GF-D8 (cell line): ENCODE data around the gene OVOL1.
"Not testable (repeated sequence)": the region's sequence is repeated elsewhere in the genome, so short reads cannot be mapped to it uniquely, and the experiment has no call there.

Source experiments
- DNase-seq: peaks from one replicate; lab custom pipeline; 2025; lab: John Stamatoyannopoulos, UW

OVOL1 gene

DNA sequence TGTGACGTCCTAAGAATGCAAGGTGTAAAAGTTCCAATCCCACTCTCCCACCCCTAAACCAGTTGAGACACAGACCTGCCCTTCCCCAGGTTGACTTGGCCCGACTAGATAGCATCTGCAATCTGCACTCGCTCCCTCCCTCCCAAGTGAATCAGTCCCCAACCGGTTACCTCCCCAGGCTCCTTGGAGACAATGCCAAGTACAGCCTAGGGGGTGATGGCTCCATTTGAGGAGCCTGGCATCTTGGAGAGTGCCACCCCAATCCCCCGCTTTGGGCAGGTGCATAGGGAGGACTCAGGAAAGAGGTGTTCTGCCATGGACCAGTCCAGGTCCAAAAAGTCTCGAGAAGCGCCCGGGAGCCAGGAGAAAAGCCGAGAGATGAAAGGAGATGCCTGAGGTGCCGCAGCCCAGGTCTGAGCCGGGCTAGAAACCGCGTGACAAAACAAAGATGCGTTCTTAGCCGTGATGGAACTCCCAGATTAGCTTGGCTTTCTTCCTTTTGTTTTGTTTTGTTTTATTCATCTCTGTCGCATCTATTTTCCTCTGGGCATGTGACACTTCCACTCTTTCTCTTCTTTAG lies 28.2 kb downstream of the OVOL1 start:
- DNase-seq, result no peak

DNA sequence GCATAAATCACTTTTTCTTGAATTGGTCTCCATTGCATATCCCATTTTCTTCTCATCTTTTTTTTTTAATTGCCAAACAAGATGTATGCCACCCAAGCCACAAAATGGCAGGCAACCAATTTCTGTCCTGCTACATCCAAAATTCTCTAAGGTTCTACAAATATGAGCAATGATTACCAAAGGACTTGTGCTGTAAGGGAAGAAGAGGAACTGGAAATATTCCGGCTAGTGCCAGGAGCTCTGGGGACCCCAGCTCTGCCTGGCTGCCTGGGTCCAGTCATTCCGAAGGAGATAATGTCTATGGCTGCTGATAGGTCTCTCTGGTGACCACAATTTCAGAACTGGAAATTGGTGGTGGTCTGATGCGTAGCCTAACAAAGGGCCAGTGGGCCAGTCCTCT lies 29.8 kb downstream of the OVOL1 start:
- DNase-seq, result no peak

DNA sequence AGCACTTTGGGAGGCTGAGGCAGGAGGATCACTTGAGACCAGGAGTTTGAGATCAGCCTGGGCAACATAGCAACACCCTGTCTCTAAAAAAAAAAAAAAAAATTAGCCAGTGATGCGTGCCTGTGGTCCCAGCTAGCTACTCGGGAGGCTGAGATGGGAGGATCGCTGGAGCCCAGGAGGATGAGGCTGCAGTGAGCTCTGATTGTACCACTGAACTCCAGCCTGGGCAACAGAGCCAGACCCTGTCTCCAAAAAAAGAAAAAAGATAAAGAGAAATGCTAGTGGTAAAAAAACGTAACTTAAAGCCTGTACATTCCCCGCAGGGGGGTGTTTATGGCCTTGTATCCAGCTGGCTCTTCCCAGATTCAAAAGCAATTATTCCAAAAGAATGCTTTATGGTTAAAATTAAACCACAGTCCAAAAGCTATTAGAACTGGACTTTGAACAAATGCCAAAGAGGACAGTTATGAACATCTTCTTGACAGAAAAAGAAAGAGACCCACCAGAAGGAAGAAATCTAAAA lies 30.5 kb downstream of the OVOL1 start:
- no peak for DNase-seq

DNA sequence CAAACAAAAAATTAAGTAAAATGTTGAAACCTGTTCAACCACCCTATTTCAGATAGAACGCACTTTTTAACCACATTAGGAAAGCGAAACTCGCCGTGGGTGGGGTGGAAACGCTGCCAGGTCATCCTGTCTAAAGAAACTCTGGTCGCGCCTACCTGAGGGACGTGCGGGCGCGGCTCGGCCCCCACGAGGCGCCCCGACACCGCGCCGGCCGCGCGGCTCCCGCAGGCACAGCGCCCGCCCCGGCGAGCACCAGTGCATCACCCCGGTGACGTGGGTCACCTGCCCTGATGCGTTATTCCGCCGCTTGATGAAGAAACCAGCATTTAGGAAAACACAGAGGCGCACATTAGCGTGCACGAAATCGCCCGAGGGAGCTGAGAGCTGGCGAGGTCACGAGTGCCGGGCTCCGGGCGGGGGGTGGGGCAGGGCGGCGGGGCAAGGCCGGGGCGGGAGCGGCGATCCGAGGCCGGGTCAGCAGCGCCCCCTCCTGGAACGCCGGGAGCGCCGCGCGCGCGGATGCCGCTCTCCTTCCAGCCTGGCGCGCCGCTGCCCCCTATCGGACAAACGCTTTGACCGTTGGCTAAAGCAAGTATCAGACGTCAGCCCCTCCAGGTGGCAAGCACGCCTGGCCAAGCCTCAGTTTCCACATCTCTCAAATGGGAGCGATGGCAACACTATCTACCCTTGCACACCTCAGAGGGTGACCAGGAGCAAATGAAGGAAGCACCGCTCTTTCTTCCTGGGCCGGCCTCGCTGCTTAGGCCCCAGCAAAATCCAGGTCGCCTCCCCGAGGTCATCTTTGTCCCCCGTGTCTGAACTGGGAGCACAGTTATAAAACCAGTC lies 31.2 kb downstream of the OVOL1 start:
- peak; percentile 59 for DNase-seq

DNA sequence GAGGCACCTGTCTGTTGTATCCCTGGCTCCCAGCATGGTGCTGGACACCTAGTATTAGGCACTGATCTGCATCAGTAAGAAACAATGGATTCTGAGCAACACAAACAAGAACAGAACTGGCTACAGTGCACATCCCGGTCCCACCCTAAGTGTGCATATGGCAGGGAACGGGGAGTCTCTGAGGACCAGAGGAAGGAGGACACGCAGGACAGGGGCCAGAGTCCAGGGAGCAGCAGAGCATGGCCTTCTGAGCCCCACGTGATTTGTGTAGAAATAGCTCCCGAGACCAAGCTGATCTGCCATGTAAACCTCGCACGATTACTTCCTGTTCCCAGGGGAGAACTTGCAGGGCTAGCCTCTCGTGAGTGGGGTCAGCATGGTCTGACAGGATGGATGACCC lies 34.2 kb downstream of the OVOL1 start:
- no peak for DNase-seq

DNA sequence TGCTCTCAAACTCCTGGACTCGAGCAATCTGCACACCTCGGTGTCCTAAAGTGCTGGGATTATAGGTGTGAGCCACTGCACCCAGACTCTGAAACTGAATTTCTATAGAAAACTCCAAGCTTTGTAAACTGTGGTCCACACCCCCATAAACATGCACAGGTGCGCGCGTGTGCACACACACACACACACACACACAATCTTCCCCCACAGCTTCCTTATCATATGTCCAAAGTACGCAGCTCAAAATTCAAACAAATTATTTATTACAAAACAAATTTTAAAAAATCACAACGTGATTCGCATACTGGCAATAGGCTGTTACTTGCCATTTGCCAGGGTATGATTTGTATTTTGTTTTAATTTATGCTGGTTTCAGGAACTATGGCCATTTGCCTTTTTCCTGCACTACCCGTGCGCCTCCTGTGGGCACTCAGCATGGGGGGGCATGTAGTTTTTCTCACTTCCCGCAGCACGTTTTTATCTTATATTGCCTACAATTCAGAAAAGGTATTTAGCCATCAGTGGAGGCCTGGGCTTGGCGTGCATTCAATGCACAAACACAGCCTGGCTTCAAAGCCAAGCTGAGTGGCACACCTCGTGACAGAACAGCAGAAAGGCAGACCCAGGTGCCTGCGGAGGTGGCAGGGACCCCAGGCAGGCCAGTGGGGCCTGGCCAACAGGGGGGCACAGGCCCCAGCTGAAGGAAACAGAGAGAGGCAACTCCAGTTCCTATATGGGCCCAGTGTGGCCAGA lies 36.1 kb downstream of the OVOL1 start:
- no peak for DNase-seq

DNA sequence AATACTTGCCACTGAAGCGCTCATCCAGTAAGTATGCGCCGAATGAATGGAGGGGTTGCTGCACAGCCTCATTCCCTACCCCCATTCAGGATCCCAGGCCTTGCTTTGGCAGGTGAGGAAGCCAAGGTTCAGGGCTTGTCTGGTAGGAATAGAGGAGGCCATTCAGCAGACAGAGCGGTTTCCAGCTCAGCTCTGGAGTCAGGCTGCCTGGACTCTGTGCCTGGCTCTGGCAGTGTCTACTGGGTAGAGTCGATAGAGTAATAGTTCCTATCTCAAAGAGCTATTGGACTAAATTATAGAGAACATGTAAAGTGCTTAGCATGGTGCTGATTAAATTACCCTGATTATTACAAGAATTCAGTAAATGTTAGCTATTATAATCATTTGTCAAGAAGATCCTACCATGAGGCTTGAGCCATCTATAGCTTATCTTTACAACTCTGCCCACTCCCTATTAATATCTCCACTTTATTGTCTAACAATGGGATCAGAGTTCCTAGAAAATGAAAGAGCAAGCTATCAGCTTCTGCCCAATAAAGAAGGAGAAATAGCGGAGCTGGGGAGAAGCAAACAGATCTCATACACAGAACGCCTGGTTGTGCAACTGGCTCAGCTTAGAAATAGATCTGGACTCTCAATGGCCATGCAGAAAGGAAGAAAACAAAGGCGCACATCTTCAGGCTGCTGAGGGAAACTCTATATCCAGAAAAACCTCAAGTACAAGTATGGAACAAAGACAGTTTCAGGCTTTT lies 40.3 kb downstream of the OVOL1 start:
- no peak for DNase-seq

DNA sequence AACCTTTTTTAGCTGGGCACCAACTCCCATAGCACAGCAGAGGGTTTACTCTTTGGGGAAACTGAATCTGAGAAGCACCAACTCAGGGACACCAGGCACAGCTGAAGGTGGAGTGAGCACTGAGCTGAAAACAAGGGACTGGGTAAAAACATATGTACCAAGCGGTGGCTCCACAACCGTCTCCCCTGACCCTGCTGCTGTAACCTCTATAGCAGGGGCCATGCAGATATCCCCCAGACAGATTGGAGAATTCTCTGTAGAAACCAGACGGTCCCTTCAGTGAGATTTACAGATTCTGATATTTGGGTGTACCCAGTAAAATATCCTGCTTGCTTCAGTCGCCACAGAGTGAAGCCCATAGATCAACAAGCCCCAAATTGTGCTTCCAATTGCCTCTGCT lies 42.6 kb downstream of the OVOL1 start:
- no peak for DNase-seq

DNA sequence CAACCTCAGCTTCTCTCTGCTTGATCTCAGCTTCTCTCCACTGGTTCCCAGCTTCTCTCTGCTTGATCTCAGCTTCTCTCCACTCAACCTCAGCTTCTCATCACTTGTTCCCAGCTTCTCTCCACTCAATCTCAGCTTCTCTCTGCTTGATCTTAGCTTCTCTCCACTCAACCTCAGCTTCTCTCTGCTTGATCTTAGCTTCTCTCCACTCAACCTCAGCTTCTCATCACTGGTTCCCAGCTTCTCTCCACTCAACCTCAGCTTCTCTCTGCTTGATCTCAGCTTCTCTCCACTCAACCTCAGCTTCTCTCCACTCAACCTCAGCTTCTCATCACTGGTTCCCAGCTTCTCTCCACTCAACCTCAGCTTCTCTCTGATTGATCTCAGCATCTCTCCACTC lies 45.4 kb downstream of the OVOL1 start:
- not testable (repeated sequence) for DNase-seq

DNA sequence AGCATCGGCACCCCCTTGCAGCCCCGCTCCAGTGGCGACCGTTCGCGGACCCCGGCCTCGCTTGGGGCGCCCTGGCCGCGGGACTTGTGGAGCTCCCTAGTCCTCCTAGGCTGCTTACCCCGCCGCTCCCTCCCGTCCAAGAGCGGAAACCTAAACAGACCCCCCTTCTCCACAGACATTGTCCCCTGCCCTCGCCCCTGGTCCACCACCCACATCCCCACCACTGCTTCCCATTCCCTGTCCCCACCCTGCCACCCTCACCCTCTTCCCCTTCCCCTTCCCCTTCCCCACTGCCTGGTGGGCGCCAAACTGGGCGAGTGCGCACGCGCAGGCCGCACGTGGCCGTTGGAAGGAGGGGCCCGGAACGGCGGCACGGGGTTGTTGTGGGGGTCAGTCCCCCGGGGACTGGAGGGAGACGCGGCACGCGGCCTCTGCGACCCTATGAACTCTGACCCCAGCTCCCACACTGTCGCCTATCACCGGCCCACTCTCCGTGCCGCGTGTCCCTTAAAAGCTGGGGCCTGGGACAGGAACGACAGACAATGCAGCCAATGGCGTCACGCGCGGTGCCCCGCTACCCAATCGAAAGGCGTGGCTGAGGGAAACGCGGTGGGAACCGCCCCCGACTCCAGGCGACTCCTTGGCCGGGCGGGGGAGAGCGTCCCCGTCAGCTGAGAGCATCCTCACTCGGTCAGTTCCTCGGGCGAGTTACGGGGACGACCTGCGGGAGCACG lies 46.6 kb downstream of the OVOL1 start, which contains the start of gene SNX32:
Gene SNX32 (plus strand): TSS at position 667 of the 734 bp plus-strand sequence. CDS start 103 bp downstream, outside the sequence.
- peak; percentile 86 for DNase-seq

DNA sequence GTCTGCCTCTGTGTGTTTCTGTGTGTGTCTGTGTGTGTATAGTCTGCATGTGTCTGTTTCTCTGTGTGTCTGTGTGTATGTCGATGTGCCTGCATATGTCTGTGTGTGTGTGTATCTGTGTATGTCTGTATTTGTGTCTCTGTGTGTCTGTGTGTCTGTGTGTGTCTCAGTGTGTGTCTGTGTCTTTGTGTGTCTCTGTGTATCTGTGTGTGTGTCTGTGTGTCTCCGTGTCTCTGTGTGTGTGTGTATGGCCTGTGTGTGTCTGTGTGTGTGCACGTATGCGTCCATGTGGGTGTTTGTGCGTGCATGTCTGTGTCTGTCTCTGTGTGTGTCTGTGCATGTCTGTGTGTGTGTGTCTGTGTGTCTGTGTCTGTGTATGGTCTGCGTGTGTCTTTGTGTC lies 47.3 kb downstream of the OVOL1 start:
- no peak for DNase-seq

DNA sequence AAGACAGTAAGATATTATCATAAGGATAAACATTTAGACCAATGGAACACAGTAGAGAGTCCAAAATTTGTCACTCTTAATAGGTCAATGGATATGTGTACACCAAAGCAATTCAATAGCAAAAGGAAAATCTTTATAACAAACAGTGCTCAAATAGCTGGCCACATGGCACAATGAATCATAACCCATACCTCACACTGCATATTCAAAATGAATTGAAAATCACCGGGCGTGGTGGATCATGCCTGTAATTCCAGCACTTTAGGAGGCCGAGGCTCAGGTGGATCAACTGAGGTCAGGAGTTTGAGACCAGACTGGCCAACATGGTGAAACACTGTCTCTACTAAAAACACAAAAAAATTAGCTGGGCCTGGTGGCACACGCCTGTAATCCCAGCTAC lies 55.3 kb downstream of the OVOL1 start:
- no peak for DNase-seq

DNA sequence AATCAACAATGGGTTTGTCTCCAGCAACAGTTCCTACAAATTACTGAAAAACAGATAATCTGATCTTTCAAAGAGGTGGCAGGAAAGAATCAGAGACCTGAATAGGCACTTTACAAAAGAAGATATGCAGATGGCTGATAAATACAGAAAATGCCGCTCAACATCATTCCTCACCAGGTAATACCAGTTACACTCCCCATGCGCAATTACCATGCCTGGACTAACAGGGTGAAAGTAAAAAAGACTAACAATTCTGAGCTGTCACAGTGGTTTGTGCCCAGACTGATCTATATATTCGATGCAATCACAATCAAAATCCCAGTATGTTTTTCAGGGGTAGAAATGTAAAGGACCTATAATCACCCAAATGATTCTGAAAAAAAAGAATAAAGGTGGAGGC lies 56.9 kb downstream of the OVOL1 start:
- DNase-seq, result no peak

DNA sequence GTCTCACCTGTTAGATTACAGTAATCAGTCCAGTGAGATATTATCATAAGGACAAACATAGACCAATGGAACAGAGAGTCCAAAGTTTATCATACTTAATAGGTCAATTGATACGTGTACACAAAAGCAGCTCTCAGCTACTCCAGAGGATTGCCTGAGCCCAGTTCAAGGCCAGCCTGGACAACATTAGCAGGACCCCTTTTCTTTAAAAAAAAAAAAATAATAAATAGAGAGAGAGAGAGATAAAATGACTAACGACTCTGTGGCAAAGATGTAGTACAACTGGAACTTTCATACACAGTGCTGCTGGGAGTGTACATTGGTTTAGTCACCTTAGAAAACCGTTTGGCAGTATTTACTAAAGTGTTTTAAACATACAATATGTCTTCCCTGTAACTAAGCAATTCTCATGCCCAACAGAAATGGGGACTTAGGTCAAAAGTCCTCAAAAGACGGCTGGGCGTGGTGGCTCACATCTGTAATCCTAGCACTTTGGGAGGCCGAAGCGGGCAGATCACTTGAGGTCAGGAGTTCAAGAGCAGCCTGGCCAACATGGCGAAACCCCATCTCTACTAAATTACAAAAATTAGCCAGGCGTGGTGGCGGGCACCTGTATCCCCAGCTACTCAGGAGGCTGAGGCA lies 57.5 kb downstream of the OVOL1 start:
- no peak for DNase-seq
